PC-3 (cell line): ENCODE results near the gene PLG. TPM values are rescaled to one million over a fixed set of nuclear protein-coding genes. Genes with fewer than 3 reads are reported as not detected.

Experiments used
- ATAC-seq: fragments of 200-7000 bp; cut with Tn5 transposase; 2 replicates; pipeline ENCODE4 v1.9.1; 2020; ENCODE audit warnings: mild to moderate bottlenecking, moderate library complexity
- BruUV-seq: library from RNA; stranded (reverse); fragments of 400-500 nt; replicated peaks from 2 replicates; lab custom pipeline; 2021; lab: Mats Ljungman, UMichigan
- CTCF ChIA-PET: fragments of 300-600 bp; sonication (Branson Sonifier 250); formaldehyde crosslinking; loops from one replicate; lab custom pipeline; 2022; ENCODE audit warnings: antibody characterized with exemption; lab: Charles Lee
- POLR2A ChIA-PET: fragments of 300-600 bp; sonication (Branson Sonifier 250); formaldehyde crosslinking; loops from one replicate; lab custom pipeline; 2022; ENCODE audit warnings: antibody characterized with exemption; ENCODE audit not compliant: unreplicated experiment; lab: Charles Lee
- DNase-seq: peaks from one replicate; pipeline ENCODE4 v3.0.0-alpha.2; 2015
- H2AFZ ChIP-seq: fragments of 300-600 bp; sonication (generic); 2 replicates; pipeline ENCODE4 v1.6.0; 2016; ENCODE audit warnings: antibody characterized with exemption, low read length
- H3F3A ChIP-seq: fragments of 300-600 bp; sonication (generic); one replicate; pipeline ENCODE4 v1.6.0; 2017; ENCODE audit warnings: antibody characterized with exemption, low read length, control low read depth, mild to moderate bottlenecking; ENCODE audit not compliant: unreplicated experiment
- H3K27ac ChIP-seq: fragments of 300-600 bp; sonication (generic); 2 replicates; pipeline ENCODE4 v1.5.1; 2016; ENCODE audit warnings: mild to moderate bottlenecking, low read length
- H3K27me3 ChIP-seq: fragments of 300-600 bp; sonication (generic); 2 replicates; pipeline ENCODE4 v1.6.1; 2016; ENCODE audit warnings: low read length, mixed read lengths
- H3K36me3 ChIP-seq: fragments of 300-600 bp; sonication (generic); 2 replicates; pipeline ENCODE4 v1.6.1; 2016; ENCODE audit warnings: low read depth, mixed run types, low read length, mixed read lengths
- H3K4me1 ChIP-seq: fragments of 300-600 bp; sonication (generic); 2 replicates; pipeline ENCODE4 v1.5.1; 2016; ENCODE audit warnings: low read length; ENCODE audit not compliant: insufficient read depth
- H3K4me2 ChIP-seq: fragments of 300-600 bp; sonication (generic); 2 replicates; pipeline ENCODE4 v1.6.0; 2016; ENCODE audit warnings: low read length
- H3K4me3 ChIP-seq: fragments of 300-600 bp; sonication (generic); 2 replicates; pipeline ENCODE4 v1.5.1; 2016; ENCODE audit warnings: mild to moderate bottlenecking, low read length, mixed read lengths
- H3K79me2 ChIP-seq: fragments of 300-600 bp; sonication (generic); 2 replicates; pipeline ENCODE4 v1.6.1; 2017; ENCODE audit warnings: low read length, mixed read lengths
- H3K9ac ChIP-seq: fragments of 300-600 bp; sonication (generic); 2 replicates; pipeline ENCODE4 v1.6.0; 2016; ENCODE audit warnings: mild to moderate bottlenecking, low read length
- H3K9me2 ChIP-seq: fragments of 300-600 bp; sonication (generic); replicated peaks from 2 replicates; pipeline ENCODE4 v1.6.1; 2016; ENCODE audit warnings: mixed run types, low read length, mixed read lengths
- H3K9me3 ChIP-seq: fragments of 300-600 bp; sonication (generic); 2 replicates; pipeline ENCODE4 v1.6.1; 2016; ENCODE audit warnings: low read length, mixed read lengths
- H4K20me1 ChIP-seq: fragments of 300-600 bp; sonication (generic); 2 replicates; pipeline ENCODE4 v1.6.1; 2016; ENCODE audit warnings: low read length, mixed read lengths
- EZH2 ChIP-seq: fragments of 300-600 bp; sonication (generic); IDR thresholded peaks from one replicate; pipeline ENCODE4 v1.6.1; 2017; ENCODE audit warnings: antibody characterized with exemption, mild to moderate bottlenecking, low read length; ENCODE audit not compliant: unreplicated experiment
- EZH2phosphoT487 ChIP-seq: fragments of 300-600 bp; sonication (generic); IDR thresholded peaks from 2 replicates; pipeline ENCODE4 v1.6.1; 2018; ENCODE audit warnings: mild to moderate bottlenecking, antibody characterized with exemption, low read length, borderline replicate concordance
- intact Hi-C: fragments of 100-400 bp; cut with micrococcal nuclease; formaldehyde crosslinking; loops from 2 replicates; pipeline ENCODE4 v1.9.0; 2023
- total RNA-seq: library from RNA; depleted of rRNA; stranded (reverse); fragments of >200 nt; gene quantifications from 2 replicates; pipeline ENCODE4 v1.2.3, GENCODE V29; 2014
- TF ChIP-seq, protein P1 (sequence below): fragments of 300-600 bp; sonication (generic); conservative IDR thresholded peaks from 2 replicates; pipeline ENCODE4 v1.5.1; 2017; ENCODE audit warnings: antibody characterized with exemption, low read depth, mild to moderate bottlenecking, low read length

The PLG gene
- total RNA-seq, 1 experiment from 2014 or later: not detected

DNA sequence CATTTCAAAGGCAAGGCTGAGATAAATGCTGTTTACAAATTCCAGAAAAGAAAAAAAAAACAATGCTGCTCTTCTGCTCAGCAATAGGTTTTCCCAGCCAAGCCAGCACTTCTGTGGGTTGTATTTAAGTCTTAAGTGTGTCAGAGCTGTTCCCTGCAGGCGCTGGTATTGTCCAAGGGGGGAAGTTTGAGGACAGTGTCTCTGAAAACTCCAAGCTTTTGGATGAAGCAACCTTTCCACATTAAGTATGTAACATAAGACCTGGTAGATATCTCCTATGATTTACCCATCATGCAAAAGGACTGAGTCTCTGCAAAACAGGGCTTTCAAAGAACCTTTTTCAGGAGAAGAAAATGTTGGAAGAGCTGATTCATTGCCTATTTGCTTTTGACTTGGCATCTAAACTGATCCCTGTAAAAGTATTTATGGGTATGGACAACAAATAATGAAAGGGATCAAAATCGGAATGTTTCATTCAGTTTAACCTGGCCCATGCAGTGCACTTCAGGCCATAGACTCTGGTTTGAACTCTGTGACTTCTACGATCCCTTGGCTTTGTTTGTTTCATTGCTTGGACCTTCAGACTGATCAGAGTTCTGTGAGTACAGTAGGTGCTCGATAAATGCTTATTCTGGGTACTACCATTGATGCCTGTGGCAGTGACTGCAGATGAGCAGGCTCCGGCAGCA is 16.1 kb upstream of the PLG start:
- Histone ChIP-seq H2AFZ (no peak overlapping the region), H3K4me2 (no peak overlapping the region), H3K36me3 (no peaks in the 10 kb centered on the region), H3K4me1 (no peaks in the 10 kb centered on the region), H3K4me3 (no peak overlapping the region), H3K9me3 (no peaks in the 10 kb centered on the region), H3F3A (no peaks in the 10 kb centered on the region), H4K20me1 (no peaks in the 10 kb centered on the region), H3K27ac (no peak overlapping the region), H3K79me2 (no peaks in the 10 kb centered on the region), H3K27me3 (no peaks in the 10 kb centered on the region), H3K9ac (no peak overlapping the region), H3K9me2 (no peaks in the 10 kb centered on the region)
- POLR2A ChIA-PET: no interaction called here
- no peak for TF ChIP-seq EZH2
- TF ChIP-seq, protein P1, sequence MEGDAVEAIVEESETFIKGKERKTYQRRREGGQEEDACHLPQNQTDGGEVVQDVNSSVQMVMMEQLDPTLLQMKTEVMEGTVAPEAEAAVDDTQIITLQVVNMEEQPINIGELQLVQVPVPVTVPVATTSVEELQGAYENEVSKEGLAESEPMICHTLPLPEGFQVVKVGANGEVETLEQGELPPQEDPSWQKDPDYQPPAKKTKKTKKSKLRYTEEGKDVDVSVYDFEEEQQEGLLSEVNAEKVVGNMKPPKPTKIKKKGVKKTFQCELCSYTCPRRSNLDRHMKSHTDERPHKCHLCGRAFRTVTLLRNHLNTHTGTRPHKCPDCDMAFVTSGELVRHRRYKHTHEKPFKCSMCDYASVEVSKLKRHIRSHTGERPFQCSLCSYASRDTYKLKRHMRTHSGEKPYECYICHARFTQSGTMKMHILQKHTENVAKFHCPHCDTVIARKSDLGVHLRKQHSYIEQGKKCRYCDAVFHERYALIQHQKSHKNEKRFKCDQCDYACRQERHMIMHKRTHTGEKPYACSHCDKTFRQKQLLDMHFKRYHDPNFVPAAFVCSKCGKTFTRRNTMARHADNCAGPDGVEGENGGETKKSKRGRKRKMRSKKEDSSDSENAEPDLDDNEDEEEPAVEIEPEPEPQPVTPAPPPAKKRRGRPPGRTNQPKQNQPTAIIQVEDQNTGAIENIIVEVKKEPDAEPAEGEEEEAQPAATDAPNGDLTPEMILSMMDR: no peak
- TF ChIP-seq EZH2phosphoT487: no peak
- ATAC-seq: no peak
- no TSS peak for BruUV-seq
- intact Hi-C loops: no loop called here
- CTCF ChIA-PET: no interaction called here
- DNase-seq: no peak

DNA sequence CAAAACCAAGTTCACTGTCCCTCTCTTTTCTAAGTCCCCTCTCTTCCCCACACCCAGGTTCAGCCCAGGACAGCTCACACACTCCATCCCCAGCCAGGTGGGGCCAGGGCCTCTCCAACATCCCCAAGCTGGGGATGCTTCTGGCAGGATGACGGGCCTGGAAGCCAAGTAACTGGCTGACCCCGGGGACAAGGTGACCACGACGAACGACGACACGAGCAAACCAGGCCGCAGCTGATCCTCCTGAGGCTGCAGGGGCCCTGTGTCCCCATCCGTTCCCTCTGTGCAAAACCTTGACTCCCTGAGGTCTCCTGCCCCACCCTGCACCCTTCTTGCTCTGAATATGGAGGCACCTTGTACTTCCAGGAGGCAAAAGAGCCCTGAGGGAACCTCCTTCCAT is 11.6 kb upstream of the PLG start:
- no peak for DNase-seq
- no peaks in the 10 kb centered on the region for H3K9me3 ChIP-seq
- ChIA-PET CTCF (no interaction called here), POLR2A (no interaction called here)
- H3K4me2 ChIP-seq: no peak overlapping the region
- H3K4me1 ChIP-seq: no peaks in the 10 kb centered on the region
- TF ChIP-seq EZH2phosphoT487 (no peak), EZH2 (no peak)
- TF ChIP-seq, protein P1: no peak
- no peak overlapping the region for H3K27ac ChIP-seq
- H4K20me1 ChIP-seq: no peaks in the 10 kb centered on the region
- no peaks in the 10 kb centered on the region for H3F3A ChIP-seq
- H3K79me2 ChIP-seq: no peaks in the 10 kb centered on the region
- no peaks in the 10 kb centered on the region for H3K9me2 ChIP-seq
- H2AFZ ChIP-seq: no peak overlapping the region
- no TSS peak for BruUV-seq
- no peak for ATAC-seq
- H3K36me3 ChIP-seq: no peaks in the 10 kb centered on the region
- H3K4me3 ChIP-seq: no peak overlapping the region
- intact Hi-C loops: no loop called here
- no peaks in the 10 kb centered on the region for H3K27me3 ChIP-seq
- no peak overlapping the region for H3K9ac ChIP-seq

DNA sequence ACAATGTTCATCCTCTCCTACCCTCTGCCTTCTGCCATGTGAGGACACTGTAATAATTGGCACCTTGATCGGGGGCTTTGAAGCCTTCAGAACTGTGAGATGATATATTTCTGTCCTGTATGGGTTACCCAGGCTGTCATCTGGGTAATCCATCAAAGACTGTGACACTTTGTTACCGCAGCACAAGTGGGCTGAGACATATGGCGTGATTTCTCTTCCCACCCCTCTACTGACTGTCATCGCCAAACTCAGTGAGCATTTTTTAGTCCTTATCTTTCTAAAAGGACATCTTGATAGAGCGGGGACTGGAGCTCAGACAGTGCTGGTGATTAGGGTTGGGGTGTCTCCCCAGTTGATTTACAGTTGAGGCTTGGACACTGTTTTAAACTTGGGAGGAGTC is 10.4 kb upstream of the PLG start:
- Histone ChIP-seq H4K20me1 (no peaks in the 10 kb centered on the region), H3K9me2 (no peaks in the 10 kb centered on the region), H3K9me3 (no peaks in the 10 kb centered on the region), H3K27ac (no peak overlapping the region), H3K36me3 (no peaks in the 10 kb centered on the region), H3F3A (no peaks in the 10 kb centered on the region), H3K4me2 (no peak overlapping the region), H3K27me3 (no peaks in the 10 kb centered on the region), H3K79me2 (no peaks in the 10 kb centered on the region), H3K4me3 (no peak overlapping the region), H2AFZ (no peak overlapping the region), H3K9ac (no peak overlapping the region), H3K4me1 (no peaks in the 10 kb centered on the region)
- no peak for TF ChIP-seq EZH2phosphoT487
- TF ChIP-seq, protein P1: no peak
- intact Hi-C loops: no loop called here
- BruUV-seq: no TSS peak
- POLR2A ChIA-PET: no interaction called here
- ATAC-seq (no peak), DNase-seq (no peak)
- CTCF ChIA-PET: no interaction called here
